Mesendoderm (in vitro differentiated cells): ENCODE results near the gene CLEC18B.
"Not testable (repeated sequence)": the region's sequence is repeated elsewhere in the genome, so short reads cannot be mapped to it uniquely, and the experiment has no call there.

Source experiments
- DNase-seq: peaks from one replicate; pipeline ENCODE4 v3.0.0; 2013
- H2AK5ac ChIP-seq: 2 replicates; pipeline ENCODE4 v1.6.1; 2013; ENCODE audit warnings: low read length, inconsistent platforms
- H2BK120ac ChIP-seq: 2 replicates; pipeline ENCODE4 v1.6.1; 2013; ENCODE audit warnings: low read depth, mild to moderate bottlenecking, low read length, moderate library complexity, mixed read lengths
- H2BK15ac ChIP-seq: replicated peaks from 2 replicates; pipeline ENCODE4 v1.6.1; 2013; ENCODE audit warnings: low read depth, mild to moderate bottlenecking, moderate library complexity
- H2BK5ac ChIP-seq: 2 replicates; pipeline ENCODE4 v1.6.1; 2013; ENCODE audit warnings: low read length, inconsistent platforms
- H3K18ac ChIP-seq: 2 replicates; pipeline ENCODE4 v1.6.1; 2013; ENCODE audit warnings: mild to moderate bottlenecking, low read length, mixed read lengths
- H3K23ac ChIP-seq: one replicate; pipeline ENCODE4 v1.6.1; 2013; ENCODE audit warnings: low read length
- H3K27ac ChIP-seq: 2 replicates; pipeline ENCODE4 v1.5.1; 2013; ENCODE audit warnings: low read depth, mild to moderate bottlenecking, inconsistent platforms, low read length, moderate library complexity
- H3K27me3 ChIP-seq: 2 replicates; pipeline ENCODE4 v1.6.1; 2013; ENCODE audit warnings: low read length, control low read depth, mild to moderate bottlenecking, inconsistent platforms; ENCODE audit not compliant: insufficient read depth, poor library complexity
- H3K36me3 ChIP-seq: 2 replicates; pipeline ENCODE4 v1.6.1; 2013; ENCODE audit warnings: low read length, inconsistent platforms; ENCODE audit not compliant: control insufficient read depth, insufficient read depth
- H3K4ac ChIP-seq: one replicate; pipeline ENCODE4 v1.6.1; 2013; ENCODE audit warnings: low read depth, mild to moderate bottlenecking, low read length, moderate library complexity
- H3K4me1 ChIP-seq: 2 replicates; pipeline ENCODE4 v1.6.1; 2013; ENCODE audit warnings: low read depth, low read length, inconsistent platforms; ENCODE audit not compliant: control insufficient read depth
- H3K4me2 ChIP-seq: 2 replicates; pipeline ENCODE4 v1.6.1; 2013; ENCODE audit warnings: low read length
- H3K4me3 ChIP-seq: 2 replicates; pipeline ENCODE4 v1.5.1; 2013; ENCODE audit warnings: mild to moderate bottlenecking, low read length
- H3K56ac ChIP-seq: one replicate; pipeline ENCODE4 v1.6.1; 2013; ENCODE audit warnings: low read length
- H3K79me1 ChIP-seq: 2 replicates; pipeline ENCODE4 v1.6.1; 2013; ENCODE audit warnings: low read length, inconsistent platforms
- H3K79me2 ChIP-seq: 2 replicates; pipeline ENCODE4 v1.6.1; 2013; ENCODE audit warnings: mild to moderate bottlenecking, low read length; ENCODE audit not compliant: control insufficient read depth, insufficient read depth
- H3K9ac ChIP-seq: 2 replicates; pipeline ENCODE4 v1.6.1; 2013; ENCODE audit warnings: low read length, inconsistent platforms
- H4K5ac ChIP-seq: one replicate; pipeline ENCODE4 v1.6.1; 2013; ENCODE audit warnings: low read length
- H4K8ac ChIP-seq: one replicate; pipeline ENCODE4 v1.6.1; 2013; ENCODE audit warnings: low read depth, mild to moderate bottlenecking, control low read depth, low read length, moderate library complexity
- WGBS: extraction: QIAGEN DNeasy Blood & Tissue Kit; methylation state at CpG from one replicate; pipeline ENCODE4 v1.1.7; 2013; ENCODE audit warnings: low lambda C conversion rate, missing lambda C conversion rate; ENCODE audit not compliant: insufficient coverage; ENCODE audit errors: extremely low coverage; 5-methylcytosine and 5-hydroxymethylcytosine counted together

CLEC18B gene

GRCh38 chr16:74396521-74397017 is 24.7 kb downstream of the CLEC18B start:
- not testable (repeated sequence) for H3K36me3 ChIP-seq, H3K79me1 ChIP-seq, H2BK15ac ChIP-seq, H4K5ac ChIP-seq, H3K4me3 ChIP-seq, H4K8ac ChIP-seq, H3K4me1 ChIP-seq, H2BK5ac ChIP-seq, H2BK120ac ChIP-seq, H3K79me2 ChIP-seq, H2AK5ac ChIP-seq, H3K27ac ChIP-seq, H3K23ac ChIP-seq, H3K56ac ChIP-seq, H3K18ac ChIP-seq, DNase-seq, H3K4ac ChIP-seq, H3K27me3 ChIP-seq, H3K4me2 ChIP-seq, H3K9ac ChIP-seq
- no CpG with 5 or more reads among the region's 7 CpGs for WGBS

DNA sequence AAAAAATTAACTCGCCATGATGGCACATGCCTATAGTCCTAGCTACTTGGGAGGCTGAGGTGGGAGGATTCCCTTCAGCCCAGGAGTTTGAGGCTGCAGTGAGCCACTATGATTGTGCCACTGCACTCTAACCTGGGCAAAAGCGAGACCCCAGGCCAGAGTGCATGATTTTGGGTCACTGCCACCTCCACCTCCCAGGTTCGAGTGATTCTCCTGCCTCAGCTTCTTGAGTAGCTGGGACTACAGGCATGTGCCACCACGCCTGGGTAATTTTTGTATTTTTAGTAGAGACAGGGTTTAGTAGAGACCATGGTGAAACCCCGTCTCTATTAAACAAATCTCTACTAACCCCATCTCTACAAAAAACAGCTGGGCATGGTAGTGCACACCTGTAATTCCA is 26.7 kb downstream of the CLEC18B start:
- H3K36me3 ChIP-seq, H3K4me2 ChIP-seq, H3K4me3 ChIP-seq, H2BK5ac ChIP-seq, H3K27me3 ChIP-seq, H3K4ac ChIP-seq, H3K56ac ChIP-seq, H4K5ac ChIP-seq, H2BK120ac ChIP-seq, DNase-seq, H4K8ac ChIP-seq, H2BK15ac ChIP-seq, H3K18ac ChIP-seq, H3K79me2 ChIP-seq, H2AK5ac ChIP-seq, H3K9ac ChIP-seq, H3K27ac ChIP-seq, H3K79me1 ChIP-seq, H3K23ac ChIP-seq, H3K4me1 ChIP-seq: not testable (repeated sequence)
- no CpG with 5 or more reads among the region's 5 CpGs for WGBS

DNA sequence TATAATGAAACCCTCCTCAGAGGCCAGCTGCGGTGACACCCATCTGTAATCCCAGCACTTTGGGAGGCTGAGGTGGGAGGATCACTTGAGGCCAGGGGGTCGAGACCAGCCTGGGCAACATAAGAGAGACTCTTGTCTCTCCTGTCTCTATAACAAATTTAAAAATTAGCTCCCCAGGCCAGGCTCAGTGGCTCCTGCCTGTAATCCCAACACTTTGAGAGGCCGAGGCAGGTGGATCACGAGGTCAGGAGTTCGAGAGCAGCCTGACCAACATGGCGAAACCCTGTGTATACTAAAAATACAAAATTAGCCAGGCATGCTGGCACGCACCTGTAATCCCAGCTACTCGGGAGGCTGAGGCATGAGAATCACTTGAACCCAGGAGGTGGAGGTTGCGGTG is 27.1 kb downstream of the CLEC18B start:
- not testable (repeated sequence) for H2AK5ac ChIP-seq, H2BK120ac ChIP-seq, H3K4me1 ChIP-seq, DNase-seq, H3K36me3 ChIP-seq, H2BK15ac ChIP-seq, H3K79me2 ChIP-seq, H3K4ac ChIP-seq, H3K18ac ChIP-seq, H3K27me3 ChIP-seq, H3K9ac ChIP-seq, H4K8ac ChIP-seq, H4K5ac ChIP-seq, H2BK5ac ChIP-seq, H3K56ac ChIP-seq, H3K27ac ChIP-seq, H3K4me3 ChIP-seq, H3K23ac ChIP-seq, H3K4me2 ChIP-seq, H3K79me1 ChIP-seq
- WGBS: no CpG with 5 or more reads among the region's 9 CpGs

DNA sequence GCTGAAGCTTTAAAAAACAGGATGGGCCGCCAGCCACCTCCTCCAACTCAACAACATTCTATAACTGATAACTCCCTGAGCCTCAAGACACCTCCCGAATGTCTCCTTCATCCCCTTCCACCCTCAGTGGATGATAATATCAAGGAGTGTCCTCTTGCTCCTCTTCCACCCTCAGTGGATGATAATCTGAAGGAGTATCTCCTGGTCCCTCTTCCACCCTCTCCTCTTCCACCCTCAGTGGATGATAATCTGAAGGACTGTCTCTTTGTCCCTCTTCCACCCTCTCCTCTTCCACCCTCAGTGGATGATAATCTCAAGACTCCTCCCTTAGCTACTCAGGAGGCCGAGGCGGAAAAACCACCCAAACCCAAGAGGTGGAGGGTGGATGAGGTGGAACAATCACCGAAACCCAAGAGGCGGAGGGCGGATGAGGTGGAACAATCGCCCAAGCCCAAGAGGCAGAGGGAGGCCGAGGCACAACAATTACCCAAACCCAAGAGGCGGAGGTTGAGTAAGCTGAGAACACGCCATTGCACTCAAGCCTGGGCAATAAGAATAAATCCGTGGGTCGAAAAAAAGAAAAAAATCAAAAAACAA is 29.7 kb downstream of the CLEC18B start:
- not testable (repeated sequence) for H2BK5ac ChIP-seq, H3K18ac ChIP-seq, H2BK15ac ChIP-seq, H3K4me1 ChIP-seq, H3K56ac ChIP-seq, H3K4me2 ChIP-seq, DNase-seq, H3K27me3 ChIP-seq, H3K79me2 ChIP-seq, H3K27ac ChIP-seq, H2BK120ac ChIP-seq, H3K4ac ChIP-seq, H3K23ac ChIP-seq, H2AK5ac ChIP-seq, H3K79me1 ChIP-seq, H4K8ac ChIP-seq, H3K9ac ChIP-seq, H3K36me3 ChIP-seq, H4K5ac ChIP-seq, H3K4me3 ChIP-seq
- WGBS: no CpG with 5 or more reads among the region's 13 CpGs

DNA sequence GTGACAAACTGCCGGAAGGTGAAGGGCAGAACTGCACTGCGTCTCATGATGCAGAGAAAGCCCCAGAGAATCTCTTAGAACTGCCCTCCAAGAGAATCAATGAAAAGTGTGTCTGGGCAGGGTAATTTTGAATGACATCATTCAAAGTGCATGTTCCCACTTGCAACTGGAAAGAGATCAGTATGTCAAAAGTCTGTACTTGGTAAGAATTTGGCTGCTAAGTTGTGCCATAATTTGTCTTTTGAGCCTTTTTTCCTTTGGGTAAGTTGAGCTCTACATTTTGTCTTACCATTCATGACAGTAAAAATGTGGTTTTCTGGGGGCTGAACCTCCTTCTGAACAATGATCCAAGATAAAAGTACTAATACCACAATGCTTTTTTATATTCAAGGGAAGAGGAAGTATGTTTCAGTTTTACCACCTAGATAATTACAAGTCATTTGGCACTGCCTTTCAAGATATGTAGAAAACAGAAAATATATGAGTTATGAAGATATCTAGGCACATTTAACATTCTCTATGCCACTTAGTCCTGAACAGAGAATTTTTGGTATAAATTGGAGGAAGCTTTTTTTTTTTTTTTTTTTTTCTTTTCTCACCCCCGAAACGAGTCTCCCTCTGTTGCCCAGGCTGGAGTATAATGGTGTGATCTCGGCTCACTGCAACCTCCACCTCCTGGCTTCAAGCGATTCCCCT is 38.8 kb downstream of the CLEC18B start:
- no CpG with 5 or more reads among the region's 6 CpGs for WGBS
- H4K5ac ChIP-seq, H4K8ac ChIP-seq, H3K9ac ChIP-seq, H3K79me1 ChIP-seq, H2BK120ac ChIP-seq, H2BK5ac ChIP-seq, DNase-seq, H3K4me2 ChIP-seq, H3K4ac ChIP-seq, H2AK5ac ChIP-seq, H3K18ac ChIP-seq, H3K27me3 ChIP-seq, H3K79me2 ChIP-seq, H3K23ac ChIP-seq, H2BK15ac ChIP-seq, H3K4me3 ChIP-seq, H3K56ac ChIP-seq, H3K4me1 ChIP-seq, H3K27ac ChIP-seq, H3K36me3 ChIP-seq: not testable (repeated sequence)

DNA sequence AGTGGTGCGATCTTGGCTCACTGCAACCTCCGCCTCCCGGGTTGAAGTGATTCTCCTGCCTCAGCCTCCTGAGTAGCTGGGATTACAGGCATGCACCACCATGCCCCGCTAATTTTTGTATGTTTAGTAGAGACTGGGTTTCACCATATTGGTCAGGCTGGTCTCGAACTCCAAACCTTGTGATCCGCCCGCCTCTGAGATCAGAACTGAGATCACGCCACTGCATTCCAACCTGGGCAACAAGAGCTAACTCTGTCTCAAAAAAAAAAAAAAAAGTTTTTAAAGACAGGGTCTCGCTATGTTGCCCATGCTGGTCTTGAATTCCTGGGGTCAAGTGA is 47.5 kb downstream of the CLEC18B start:
- H2BK120ac ChIP-seq, H3K36me3 ChIP-seq, H3K56ac ChIP-seq, H3K4me2 ChIP-seq, H4K5ac ChIP-seq, H2BK15ac ChIP-seq, H4K8ac ChIP-seq, H3K18ac ChIP-seq, H3K4ac ChIP-seq, H3K27ac ChIP-seq, H3K9ac ChIP-seq, H3K4me1 ChIP-seq, DNase-seq, H3K23ac ChIP-seq, H3K27me3 ChIP-seq, H3K4me3 ChIP-seq, H3K79me1 ChIP-seq, H2BK5ac ChIP-seq, H2AK5ac ChIP-seq, H3K79me2 ChIP-seq: not testable (repeated sequence)
- WGBS: no CpG with 5 or more reads among the region's 9 CpGs
